ENCODE measurements around the gene KRABD2.

Gene KRABD2

GRCh38 chr17:8387914-8388651 lies 11.6 kb upstream of the KRABD2 start (continued):
- TF ChIP-seq ATF2 (IDR thresholded peaks at IDR 0.05; ENCODE audit: low read length), result no peak
- no peak for TF ChIP-seq NR2C2 (IDR thresholded peaks at IDR 0.05; ENCODE audit: borderline replicate concordance, control insufficient read depth, insufficient read length, low read depth)

GRCh38 chr17:8386841-8387240 lies 10.3 kb upstream of the KRABD2 start:
- intact Hi-C loops (cut with micrococcal nuclease; ENCODE audit: unreplicated experiment) (loop anchor here (10.0 kb wide), 1 partner anchor 358 kb away; the partner anchor contains the start of gene CCDC42), in situ Hi-C loops (cut with MboI) (no loop called here)
- Histone ChIP-seq H3K79me2 (ENCODE audit: control insufficient read depth, insufficient read depth, low read length) (peaks cover 19% of the 10 kb centered on the region), H3K9ac (ENCODE audit: control insufficient read depth, insufficient read depth, low read length) (no peak overlapping the region), H2AFZ (ENCODE audit: control insufficient read depth, low read depth, low read length) (no peak overlapping the region), H3K4me2 (ENCODE audit: control insufficient read depth, insufficient read depth) (no peak overlapping the region), H3K27me3 (replicated peaks in 1 of 2; ENCODE audit: control insufficient read depth in 2 of 2, insufficient read depth in 2 of 2, low read length in 1 of 2) (no peaks in the 10 kb centered on the region), H3K27ac (ENCODE audit: control insufficient read depth, insufficient read depth) (no peak overlapping the region), H4K20me1 (ENCODE audit: control insufficient read depth, insufficient read depth) (no peaks in the 10 kb centered on the region), H3K36me3 (ENCODE audit: control insufficient read depth in 2 of 2, insufficient read depth in 2 of 2, low read length in 1 of 2) (no peaks in the 10 kb centered on the region), H3K4me1 (ENCODE audit: control insufficient read depth, insufficient read depth, low read length) (no peaks in the 10 kb centered on the region), H3K4me3 (no peak overlapping the region), H3K9me3 (replicated peaks; ENCODE audit: control insufficient read depth, insufficient read depth, low read length) (no peaks in the 10 kb centered on the region)
- DNase-seq (ENCODE audit: low read depth, low spot score) (no peak), ATAC-seq (no peak), FAIRE-seq (no peak)
- POLR2A ChIA-PET, result interaction anchor here (0.6 to 1.3 kb wide), 2 partner anchors 10 to 298 kb away, joined by 4 to 5 read pairs; partner anchors contain the start of gene KRABD2
- SMC1A ChIA-PET (ENCODE audit: uncharacterized antibody, unreplicated experiment), result no interaction called here
- RAD21 ChIA-PET (ENCODE audit: unreplicated experiment), result no interaction called here
- no TSS peak for BruUV-seq (replicated peaks)
- no peak for TF ChIP-seq EZH2 (IDR thresholded peaks at IDR 0.05; ENCODE audit: borderline replicate concordance, control insufficient read depth, low read depth, low read length)
- TF ChIP-seq ZNF207 (IDR thresholded peaks at IDR 0.05; ENCODE audit: borderline replicate concordance), result no peak
- no peak for TF ChIP-seq SP1 (IDR thresholded peaks at IDR 0.05; ENCODE audit: low read depth, low read length)
- no peak for TF ChIP-seq NR2F1 (conservative IDR thresholded peaks at IDR 0.05)
- TF ChIP-seq HDGF (IDR thresholded peaks at IDR 0.05), result no peak
- no peak for TF ChIP-seq KDM1A (IDR thresholded peaks at IDR 0.05; ENCODE audit: borderline replicate concordance)
- no peak for TF ChIP-seq RELA (IDR thresholded peaks at IDR 0.05; ENCODE audit: borderline replicate concordance, partially characterized antibody)
- TF ChIP-seq FOXK2 (IDR thresholded peaks at IDR 0.05), result no peak
- TF ChIP-seq CHD4 (IDR thresholded peaks at IDR 0.05), result no peak
- TF ChIP-seq ELK1 (IDR thresholded peaks at IDR 0.05; ENCODE audit: low read depth, low read length), result no peak
- TF ChIP-seq BACH1 (IDR thresholded peaks at IDR 0.05; ENCODE audit: borderline replicate concordance), result no peak
- no peak for TF ChIP-seq USF1 (IDR thresholded peaks at IDR 0.05; ENCODE audit: borderline replicate concordance, extremely low read length, insufficient read depth, low read depth, low read length)
- TF ChIP-seq MTA2 (IDR thresholded peaks at IDR 0.05; ENCODE audit: low read depth), result no peak
- CTCF ChIA-PET, result interaction anchor here (1.5 to 1.9 kb wide), 2 partner anchors 10 to 359 kb away, joined by 4 to 9 read pairs; partner anchors contain the start of gene KRABD2
- 78% methylated on average over 6 of the region's 6 CpGs for WGBS (ENCODE audit: insufficient coverage, insufficient replicate concordance, low lambda C conversion rate, missing lambda C conversion rate)

Measured in GM12878 (cell line).